ENCODE measurements around the gene FAM110D.

DNA sequence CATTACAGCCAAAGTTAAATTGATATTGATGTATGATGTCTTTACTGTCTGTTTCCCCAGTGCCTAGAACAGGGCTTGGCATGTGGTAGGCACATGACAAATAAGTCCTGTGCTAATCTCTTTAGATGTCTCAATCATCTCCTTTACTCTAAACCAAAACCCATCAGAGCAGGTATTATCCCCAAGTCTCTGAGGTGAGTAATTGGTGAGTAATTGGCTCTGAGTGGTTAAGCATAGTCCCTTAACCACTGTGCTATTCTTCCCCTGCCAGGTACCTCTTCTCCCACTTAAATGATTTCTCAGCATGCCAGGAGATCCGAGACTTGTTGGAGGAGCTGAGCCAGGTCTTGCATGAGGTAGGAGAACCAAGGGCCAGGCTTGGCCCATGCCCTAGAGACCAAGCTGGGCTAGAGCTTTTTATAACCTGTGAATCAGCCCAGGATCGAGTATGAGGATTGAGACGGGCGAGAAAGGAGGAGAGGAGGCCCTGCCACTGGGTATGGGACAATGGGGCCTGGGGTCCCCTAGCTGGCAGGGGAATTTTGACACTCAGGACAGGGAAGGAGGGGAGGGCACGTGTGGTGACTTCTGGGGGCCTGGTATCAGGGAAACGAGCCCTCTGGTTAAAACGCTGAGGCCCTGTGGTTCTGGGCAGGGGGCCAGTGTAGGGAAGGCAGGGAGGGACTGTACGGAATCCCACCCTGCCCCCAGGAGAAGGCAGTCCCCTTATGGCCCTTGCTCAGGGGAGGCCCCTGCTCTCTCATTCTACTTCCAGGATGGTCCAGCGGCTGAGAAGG, 22.9 kb downstream of the FAM110D start:
- TF ChIP-seq, protein P1, sequence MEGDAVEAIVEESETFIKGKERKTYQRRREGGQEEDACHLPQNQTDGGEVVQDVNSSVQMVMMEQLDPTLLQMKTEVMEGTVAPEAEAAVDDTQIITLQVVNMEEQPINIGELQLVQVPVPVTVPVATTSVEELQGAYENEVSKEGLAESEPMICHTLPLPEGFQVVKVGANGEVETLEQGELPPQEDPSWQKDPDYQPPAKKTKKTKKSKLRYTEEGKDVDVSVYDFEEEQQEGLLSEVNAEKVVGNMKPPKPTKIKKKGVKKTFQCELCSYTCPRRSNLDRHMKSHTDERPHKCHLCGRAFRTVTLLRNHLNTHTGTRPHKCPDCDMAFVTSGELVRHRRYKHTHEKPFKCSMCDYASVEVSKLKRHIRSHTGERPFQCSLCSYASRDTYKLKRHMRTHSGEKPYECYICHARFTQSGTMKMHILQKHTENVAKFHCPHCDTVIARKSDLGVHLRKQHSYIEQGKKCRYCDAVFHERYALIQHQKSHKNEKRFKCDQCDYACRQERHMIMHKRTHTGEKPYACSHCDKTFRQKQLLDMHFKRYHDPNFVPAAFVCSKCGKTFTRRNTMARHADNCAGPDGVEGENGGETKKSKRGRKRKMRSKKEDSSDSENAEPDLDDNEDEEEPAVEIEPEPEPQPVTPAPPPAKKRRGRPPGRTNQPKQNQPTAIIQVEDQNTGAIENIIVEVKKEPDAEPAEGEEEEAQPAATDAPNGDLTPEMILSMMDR (conservative IDR thresholded peaks at IDR 0.05), result no peak
- no peak for TF ChIP-seq EZH2 (IDR thresholded peaks at IDR 0.05; ENCODE audit: low read depth)
